ENCODE data around the gene KDM4C. TPM values are rescaled to one million over a fixed set of nuclear protein-coding genes. Genes with fewer than 3 reads are reported as not detected.

The KDM4C gene
- total and polyA plus RNA-seq, 2 of the 13 experiments (the other 11 are each of a cell fraction or from before 2014, with no cell fraction given): 19.4 to 23.6 TPM

DNA sequence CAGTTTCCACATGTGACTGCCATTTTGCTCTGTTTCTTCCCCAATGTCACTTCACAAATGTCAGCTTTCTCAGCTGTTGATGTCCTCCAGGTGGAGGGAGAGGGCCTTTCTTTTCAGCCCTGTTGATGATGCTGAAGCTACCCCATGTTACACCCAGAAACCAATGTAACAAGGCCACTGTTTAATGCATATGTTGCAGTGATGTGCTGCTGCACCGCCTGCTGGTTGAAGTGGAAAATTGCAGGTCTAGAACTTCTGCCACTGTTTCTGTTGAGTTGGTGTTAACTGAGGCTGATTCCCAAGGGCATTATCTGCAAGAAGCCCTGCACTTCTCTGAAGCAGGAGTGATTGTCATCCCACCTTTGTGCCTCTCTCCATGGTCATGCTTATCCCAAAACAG lies 428.4 kb downstream of the KDM4C start:
- ChIA-PET CTCF (ENCODE audit: low intra/inter-chr PET ratio, low total read pairs) (interaction anchor here (0.6 to 1.6 kb wide), 3 partner anchors 134 to 358 kb away, joined by 3 to 6 read pairs (median 4); no protein-coding TSS in a partner anchor), POLR2A (no interaction called here)
- Histone ChIP-seq H3K9ac (ENCODE audit: insufficient read depth, low read depth, low read length) (no peak overlapping the region), H4K20me1 (ENCODE audit: insufficient read depth, low read length) (no peaks in the 10 kb centered on the region), H3K4me2 (ENCODE audit: low read depth, low read length) (no peak overlapping the region), H3K36me3 (replicated peaks in 1 of 2; ENCODE audit: control insufficient read depth in 1 of 2, insufficient read depth in 2 of 2, low read length in 2 of 2) (no peaks in the 10 kb centered on the region; a peak in 1 of 5 replicates), H3K27me3 (ENCODE audit: control insufficient read depth in 1 of 2, insufficient read depth in 2 of 2, low read length in 2 of 2) (no peaks in the 10 kb centered on the region), H3K79me2 (ENCODE audit: insufficient read depth, low read length) (no peaks in the 10 kb centered on the region), H2AFZ (ENCODE audit: low read length) (no peak overlapping the region), H3K4me1 (ENCODE audit: insufficient read depth, low read length) (no peaks in the 10 kb centered on the region), H3K9me3 (ENCODE audit: low read length) (peaks cover 4% of the 10 kb centered on the region; the same call in 1 of the 2 replicates), H3K27ac (ENCODE audit: extremely low read length, insufficient read depth, low read length) (no peak overlapping the region), H3K4me3 (replicated peaks in 1 of 3; ENCODE audit: insufficient read depth in 1 of 3, low read depth in 2 of 3, low read length in 3 of 3) (no peak overlapping the region)
- TF ChIP-seq ZNF256 (CRISPR knock-in tag; conservative IDR thresholded peaks at IDR 0.05): no peak
- no peak for TF ChIP-seq FOXA1 (IDR thresholded peaks at IDR 0.05)
- TF ChIP-seq FOXA1 (CRISPR knock-in tag; IDR thresholded peaks at IDR 0.05): 0 out of 2 replicates have a peak, but pooled peaks have one; percentile 14
- TF ChIP-seq, protein P1, sequence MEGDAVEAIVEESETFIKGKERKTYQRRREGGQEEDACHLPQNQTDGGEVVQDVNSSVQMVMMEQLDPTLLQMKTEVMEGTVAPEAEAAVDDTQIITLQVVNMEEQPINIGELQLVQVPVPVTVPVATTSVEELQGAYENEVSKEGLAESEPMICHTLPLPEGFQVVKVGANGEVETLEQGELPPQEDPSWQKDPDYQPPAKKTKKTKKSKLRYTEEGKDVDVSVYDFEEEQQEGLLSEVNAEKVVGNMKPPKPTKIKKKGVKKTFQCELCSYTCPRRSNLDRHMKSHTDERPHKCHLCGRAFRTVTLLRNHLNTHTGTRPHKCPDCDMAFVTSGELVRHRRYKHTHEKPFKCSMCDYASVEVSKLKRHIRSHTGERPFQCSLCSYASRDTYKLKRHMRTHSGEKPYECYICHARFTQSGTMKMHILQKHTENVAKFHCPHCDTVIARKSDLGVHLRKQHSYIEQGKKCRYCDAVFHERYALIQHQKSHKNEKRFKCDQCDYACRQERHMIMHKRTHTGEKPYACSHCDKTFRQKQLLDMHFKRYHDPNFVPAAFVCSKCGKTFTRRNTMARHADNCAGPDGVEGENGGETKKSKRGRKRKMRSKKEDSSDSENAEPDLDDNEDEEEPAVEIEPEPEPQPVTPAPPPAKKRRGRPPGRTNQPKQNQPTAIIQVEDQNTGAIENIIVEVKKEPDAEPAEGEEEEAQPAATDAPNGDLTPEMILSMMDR (CRISPR knock-in tag; IDR thresholded peaks at IDR 0.05): peak; percentile 81
- TF ChIP-seq SMC3 (IDR thresholded peaks at IDR 0.05; ENCODE audit: low read length): peak; percentile 50; the same call in 1 of the 2 replicates
- peak; percentile 72 for TF ChIP-seq STAG1 (CRISPR knock-in tag; IDR thresholded peaks at IDR 0.05)
- in situ Hi-C loops (cut with HindIII; ENCODE audit: extremely low pct_ligation_motif_present, low pct_unique_long_range_greater_than_20kb): loop anchor here (25.0 kb wide), 2 partner anchors 274 to 349 kb away; no protein-coding TSS in a partner anchor
- 0% methylated on average over 1 of the region's 1 CpG for WGBS (ENCODE audit: low lambda C conversion rate)
- no TSS peak for BruUV-seq (replicated peaks)
- ATAC-seq (peak; percentile 60), DNase-seq (ENCODE audit: low spot score) (peak; percentile 16), FAIRE-seq (peak; percentile 42)
- intact Hi-C loops (cut with micrococcal nuclease; ENCODE audit: unreplicated experiment): loop anchor here (1.0 kb wide), 2 partner anchors 134 to 359 kb away; no protein-coding TSS in a partner anchor

DNA sequence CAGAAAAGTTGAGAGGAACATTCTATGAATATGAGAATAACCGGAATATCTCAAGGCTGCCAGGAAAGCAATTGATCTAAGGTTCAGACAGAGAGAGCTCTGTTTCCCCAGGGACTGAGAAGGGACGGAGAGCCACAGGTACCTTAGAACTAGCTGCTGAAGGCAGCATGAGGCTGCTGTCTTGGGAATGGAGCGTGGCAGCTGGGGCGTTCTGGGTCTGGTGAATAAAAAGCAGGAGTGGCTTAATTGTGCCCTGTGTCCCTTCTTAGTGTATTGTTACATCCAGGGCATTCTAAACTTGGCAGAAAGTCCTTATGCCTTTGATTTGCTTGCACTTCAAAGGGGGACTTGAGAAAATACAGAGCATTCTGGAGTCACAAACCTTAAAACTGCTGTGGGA lies 434.5 kb downstream of the KDM4C start:
- Histone ChIP-seq H3K9ac (ENCODE audit: insufficient read depth, low read depth, low read length) (no peak overlapping the region), H3K36me3 (replicated peaks in 1 of 2; ENCODE audit: control insufficient read depth in 1 of 2, insufficient read depth in 2 of 2, low read length in 2 of 2) (no peaks in the 10 kb centered on the region), H3K4me2 (ENCODE audit: low read depth, low read length) (no peak overlapping the region), H3K27me3 (ENCODE audit: control insufficient read depth in 1 of 2, insufficient read depth in 2 of 2, low read length in 2 of 2) (no peaks in the 10 kb centered on the region), H3K27ac (ENCODE audit: extremely low read length, insufficient read depth, low read length) (no peak overlapping the region), H3K9me3 (ENCODE audit: low read length) (peaks cover 4% of the 10 kb centered on the region; the same call in 1 of the 2 replicates), H3K4me3 (replicated peaks in 1 of 3; ENCODE audit: insufficient read depth in 1 of 3, low read depth in 2 of 3, low read length in 3 of 3) (no peak overlapping the region), H4K20me1 (ENCODE audit: insufficient read depth, low read length) (no peaks in the 10 kb centered on the region), H3K4me1 (ENCODE audit: insufficient read depth, low read length) (no peaks in the 10 kb centered on the region), H2AFZ (ENCODE audit: low read length) (no peak overlapping the region), H3K79me2 (ENCODE audit: insufficient read depth, low read length) (no peaks in the 10 kb centered on the region)
- CTCF ChIA-PET (ENCODE audit: low intra/inter-chr PET ratio, low total read pairs): no interaction called here
- WGBS (ENCODE audit: low lambda C conversion rate): 38% methylated on average over 4 of the region's 4 CpGs
- POLR2A ChIA-PET: no interaction called here
- no peak for TF ChIP-seq PCBP2 (optimal IDR thresholded peaks at IDR 0.05; ENCODE audit: low read depth, low read length, poor library complexity, severe bottlenecking)
- TF ChIP-seq MEIS2 (CRISPR knock-in tag; IDR thresholded peaks at IDR 0.05): no peak
- TF ChIP-seq ZNF557 (CRISPR knock-in tag; IDR thresholded peaks at IDR 0.05): no peak
- no peak for TF ChIP-seq SMYD3 (CRISPR knock-in tag; IDR thresholded peaks at IDR 0.05)
- in situ Hi-C loops (cut with HindIII; ENCODE audit: extremely low pct_ligation_motif_present, low pct_unique_long_range_greater_than_20kb) (loop anchor here (25.0 kb wide), 2 partner anchors 280 to 355 kb away; no protein-coding TSS in a partner anchor), intact Hi-C loops (cut with micrococcal nuclease; ENCODE audit: unreplicated experiment) (no loop called here)
- FAIRE-seq (no peak), ATAC-seq (no peak), DNase-seq (ENCODE audit: low spot score) (no peak)
- no TSS peak for BruUV-seq (replicated peaks)
